MM.1S (cell line): ENCODE results near the gene SNX5.

ENCODE experiments used
- EZH2 ChIP-seq: fragments of 300-600 bp; sonication (generic); optimal IDR thresholded peaks from 2 replicates; pipeline ENCODE3; 2017; ENCODE audit warnings: low read depth, mild to moderate bottlenecking, antibody characterized with exemption, low read length, mixed read lengths
- EZH2phosphoT487 ChIP-seq: fragments of 300-600 bp; sonication (generic); IDR thresholded peaks from 2 replicates; pipeline ENCODE4 v1.6.1; 2018; ENCODE audit warnings: antibody characterized with exemption, low read length
- TF ChIP-seq, protein P1 (sequence below): fragments of 300-600 bp; sonication (generic); IDR thresholded peaks from 2 replicates; pipeline ENCODE4 v1.5.1; 2016; ENCODE audit warnings: antibody characterized with exemption, low read length, mixed read lengths

DNA sequence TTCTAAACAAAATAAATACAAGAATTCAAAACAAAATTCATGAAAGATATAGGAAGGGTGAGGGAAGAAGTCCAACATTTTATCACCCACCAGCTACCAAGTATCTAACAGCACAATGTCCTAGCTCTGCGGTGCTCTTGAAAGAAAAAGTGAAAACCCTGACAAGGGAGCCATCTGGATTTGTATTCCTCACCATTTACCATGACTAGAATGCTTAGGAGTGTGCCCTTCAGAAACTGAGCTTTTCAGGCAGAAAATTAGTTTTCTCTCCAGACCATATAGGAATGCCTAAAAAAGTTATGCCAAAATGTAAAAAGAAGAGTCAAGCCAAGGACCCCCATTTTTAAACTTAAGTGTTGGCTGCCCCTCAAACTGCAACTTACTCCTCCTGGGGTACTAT lies 4.5 kb downstream of the SNX5 start:
- TF ChIP-seq EZH2 = no peak
- TF ChIP-seq, protein P1, sequence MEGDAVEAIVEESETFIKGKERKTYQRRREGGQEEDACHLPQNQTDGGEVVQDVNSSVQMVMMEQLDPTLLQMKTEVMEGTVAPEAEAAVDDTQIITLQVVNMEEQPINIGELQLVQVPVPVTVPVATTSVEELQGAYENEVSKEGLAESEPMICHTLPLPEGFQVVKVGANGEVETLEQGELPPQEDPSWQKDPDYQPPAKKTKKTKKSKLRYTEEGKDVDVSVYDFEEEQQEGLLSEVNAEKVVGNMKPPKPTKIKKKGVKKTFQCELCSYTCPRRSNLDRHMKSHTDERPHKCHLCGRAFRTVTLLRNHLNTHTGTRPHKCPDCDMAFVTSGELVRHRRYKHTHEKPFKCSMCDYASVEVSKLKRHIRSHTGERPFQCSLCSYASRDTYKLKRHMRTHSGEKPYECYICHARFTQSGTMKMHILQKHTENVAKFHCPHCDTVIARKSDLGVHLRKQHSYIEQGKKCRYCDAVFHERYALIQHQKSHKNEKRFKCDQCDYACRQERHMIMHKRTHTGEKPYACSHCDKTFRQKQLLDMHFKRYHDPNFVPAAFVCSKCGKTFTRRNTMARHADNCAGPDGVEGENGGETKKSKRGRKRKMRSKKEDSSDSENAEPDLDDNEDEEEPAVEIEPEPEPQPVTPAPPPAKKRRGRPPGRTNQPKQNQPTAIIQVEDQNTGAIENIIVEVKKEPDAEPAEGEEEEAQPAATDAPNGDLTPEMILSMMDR = no peak
- TF ChIP-seq EZH2phosphoT487 = no peak
